ENCODE measurements around the gene CKS2. TPM values are rescaled to one million over a fixed set of nuclear protein-coding genes. Genes with fewer than 3 reads are reported as not detected.
A peak's percentile ranks its signal among the peaks of the same experiment; 100 is the strongest.

Gene CKS2
- total RNA-seq, 1 experiment from 2014 or later: 93.8 TPM

DNA sequence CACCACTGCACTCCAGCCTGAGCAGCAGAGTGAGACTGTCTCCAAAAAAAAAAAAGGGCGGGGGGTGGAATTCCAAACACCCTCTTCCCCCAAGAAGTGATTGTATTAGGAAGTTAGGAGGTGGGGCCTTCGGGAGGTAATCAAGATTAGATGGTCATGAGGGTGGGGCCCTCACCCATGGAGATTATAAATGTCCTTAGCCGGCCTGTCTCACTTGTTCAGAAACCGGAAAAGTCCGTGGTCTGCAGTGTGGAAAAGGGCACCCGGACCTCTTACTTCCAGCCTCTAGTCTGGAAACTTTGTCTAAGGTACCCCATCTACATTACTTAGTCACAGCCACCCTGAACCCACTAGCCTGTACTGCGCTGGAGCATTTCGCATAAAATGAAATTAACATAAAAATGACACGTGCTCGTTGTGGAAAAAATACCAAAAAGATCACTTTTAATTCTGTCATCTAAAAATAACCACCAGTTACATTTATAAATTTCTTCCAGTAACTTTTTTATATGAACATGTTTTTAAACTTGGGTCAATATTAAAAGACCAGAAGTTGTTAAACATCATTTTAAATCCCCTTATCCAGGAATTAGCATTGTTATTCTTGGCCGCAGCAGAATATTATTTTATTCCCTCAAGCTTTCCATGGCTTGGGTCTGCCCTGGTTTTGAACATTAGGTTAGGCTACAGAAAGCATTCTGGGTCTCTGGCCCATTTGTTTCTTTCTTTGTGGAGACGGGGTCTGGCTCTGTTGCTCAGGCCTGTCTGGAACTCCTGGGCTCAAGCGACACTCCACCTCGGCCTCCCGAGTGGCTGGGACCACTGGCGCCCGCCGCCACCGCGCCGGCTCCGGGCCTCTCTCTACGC lies 1.2 kb upstream of the CKS2 start:
- POLR2A ChIA-PET: interaction anchor here (0.6 kb wide), 1 partner anchor 431 kb away, joined by 3 read pairs; no protein-coding TSS in a partner anchor
- peaks cover under 1% of the 10 kb centered on the region for H3K9me3 Mint-ChIP-seq (ENCODE audit: unreplicated experiment)
- intact Hi-C loops (cut with micrococcal nuclease; ENCODE audit: unreplicated experiment): loop anchor here (10.0 kb wide), 1 partner anchor 125 kb away; no protein-coding TSS in a partner anchor

GRCh38 chr9:89311346-89312221 lies 589 bp downstream of the CKS2 start:
- Mint-ChIP-seq H3K36me3 (ENCODE audit: insufficient read depth, unreplicated experiment) (peaks cover 42% of the 10 kb centered on the region), H3K9me3 (ENCODE audit: unreplicated experiment) (no peaks in the 10 kb centered on the region), H3K27ac (ENCODE audit: unreplicated experiment) (peak overlapping the region; percentile 98), H3K4me3 (ENCODE audit: unreplicated experiment) (peak overlapping the region; percentile 80), H3K27me3 (ENCODE audit: insufficient read depth, unreplicated experiment) (no peaks in the 10 kb centered on the region), H3K4me1 (ENCODE audit: low read depth, unreplicated experiment) (no peaks in the 10 kb centered on the region)
- Histone ChIP-seq H3K4me3 (ENCODE audit: low read depth, low read length) (peak overlapping the region; percentile 58), H3K4me1 (no peaks in the 10 kb centered on the region), H3K27me3 (replicated peaks; ENCODE audit: control insufficient read depth, insufficient read depth, low read length) (no peaks in the 10 kb centered on the region), H3K36me3 (ENCODE audit: control insufficient read depth, insufficient read depth, low read length) (no peaks in the 10 kb centered on the region), H3K9me3 (no peaks in the 10 kb centered on the region)
- CTCF ChIA-PET: no interaction called here
- POLR2A ChIA-PET: interaction anchor here (0.6 kb wide), 1 partner anchor 18 kb away, joined by 4 read pairs; no protein-coding TSS in a partner anchor
- no peak for TF ChIP-seq CTCF (IDR thresholded peaks at IDR 0.05; ENCODE audit: insufficient read depth in 1 of 2, low read depth in 1 of 2, low read length in 1 of 2, severe bottlenecking in 1 of 2, unreplicated experiment in 1 of 2)
- TSS peak; percentile 44 for BruUV-seq (replicated peaks)
- intact Hi-C loops (cut with micrococcal nuclease; ENCODE audit: unreplicated experiment): loop anchor here (10.0 kb wide), 1 partner anchor 127 kb away; no protein-coding TSS in a partner anchor
- no peak for DNase-seq

More for the DNA sequence above, 1.2 kb upstream of the CKS2 start:
- no peaks in the 10 kb centered on the region for H3K27me3 ChIP-seq (replicated peaks; ENCODE audit: control insufficient read depth, insufficient read depth, low read length)
- TF ChIP-seq CTCF (IDR thresholded peaks at IDR 0.05; ENCODE audit: insufficient read depth in 1 of 2, low read depth in 1 of 2, low read length in 1 of 2, severe bottlenecking in 1 of 2, unreplicated experiment in 1 of 2): no peak
- Mint-ChIP-seq H3K4me1 (ENCODE audit: low read depth, unreplicated experiment) (peaks cover 13% of the 10 kb centered on the region), H3K36me3 (ENCODE audit: insufficient read depth, unreplicated experiment) (peaks cover 34% of the 10 kb centered on the region), H3K27ac (ENCODE audit: unreplicated experiment) (peak overlapping the region; percentile 98), H3K4me3 (ENCODE audit: unreplicated experiment) (peak overlapping the region; percentile 80), H3K27me3 (ENCODE audit: insufficient read depth, unreplicated experiment) (no peaks in the 10 kb centered on the region)
- H3K36me3 ChIP-seq (ENCODE audit: control insufficient read depth, insufficient read depth, low read length): no peaks in the 10 kb centered on the region
- peak in 1 of 2 experiments; percentile 37 for DNase-seq
- TSS peak; percentile 83 for BruUV-seq (replicated peaks)
- no peaks in the 10 kb centered on the region; the same call in 1 of the 2 replicates for H3K4me1 ChIP-seq
- peak overlapping the region; percentile 59 for H3K4me3 ChIP-seq (ENCODE audit: low read depth, low read length)
- CTCF ChIA-PET: no interaction called here
- no peaks in the 10 kb centered on the region for H3K9me3 ChIP-seq

GRCh38 chr9:89312222-89312571 lies 1.2 kb downstream of the CKS2 start:
- POLR2A ChIA-PET: interaction anchor here (0.6 kb wide), 1 partner anchor 17 kb away, joined by 4 read pairs; no protein-coding TSS in a partner anchor
- peaks cover 48% of the 10 kb centered on the region for H3K36me3 Mint-ChIP-seq (ENCODE audit: insufficient read depth, unreplicated experiment)
- Histone ChIP-seq H3K9me3 (no peaks in the 10 kb centered on the region), H3K36me3 (ENCODE audit: control insufficient read depth, insufficient read depth, low read length) (no peaks in the 10 kb centered on the region), H3K4me3 (ENCODE audit: low read depth, low read length) (peak overlapping the region; percentile 58), H3K27me3 (replicated peaks; ENCODE audit: control insufficient read depth, insufficient read depth, low read length) (no peaks in the 10 kb centered on the region), H3K4me1 (no peaks in the 10 kb centered on the region; the same call in 1 of the 2 replicates)
- H3K4me1 Mint-ChIP-seq (ENCODE audit: low read depth, unreplicated experiment): peaks cover under 1% of the 10 kb centered on the region
- H3K27me3 Mint-ChIP-seq (ENCODE audit: insufficient read depth, unreplicated experiment): no peaks in the 10 kb centered on the region
- no peak overlapping the region for H3K27ac Mint-ChIP-seq (ENCODE audit: unreplicated experiment)
- CTCF ChIA-PET: no interaction called here
- intact Hi-C loops (cut with micrococcal nuclease; ENCODE audit: unreplicated experiment): loop anchor here (10.0 kb wide), 1 partner anchor 127 kb away; no protein-coding TSS in a partner anchor
- BruUV-seq (replicated peaks): no TSS peak
- no peak for DNase-seq
- no peaks in the 10 kb centered on the region for H3K9me3 Mint-ChIP-seq (ENCODE audit: unreplicated experiment)
- no peak for TF ChIP-seq CTCF (IDR thresholded peaks at IDR 0.05; ENCODE audit: insufficient read depth in 1 of 2, low read depth in 1 of 2, low read length in 1 of 2, severe bottlenecking in 1 of 2, unreplicated experiment in 1 of 2)
- peak overlapping the region; percentile 80 for H3K4me3 Mint-ChIP-seq (ENCODE audit: unreplicated experiment)

Measured in Caco-2 (cell line).